Neural cell (in vitro differentiated cells): Measurements from ENCODE around the gene HLA-DQB1. TPM values are rescaled to one million over a fixed set of nuclear protein-coding genes. Genes with fewer than 3 reads are reported as not detected.

ENCODE experiments used
- H2AFZ ChIP-seq: fragments of 200-600, 300-800 bp; sonication (generic), shearing (Covaris generic); 2 replicates; pipeline ENCODE4 v1.6.0; 2014; ENCODE audit warnings: low read depth, mild to moderate bottlenecking, antibody characterized with exemption, low read length, moderate library complexity
- H3F3A ChIP-seq: fragments of 200-600 bp; shearing (Covaris generic); 2 replicates; pipeline ENCODE4 v1.6.1; 2016; ENCODE audit warnings: mild to moderate bottlenecking, moderate library complexity, mixed read lengths, antibody characterized with exemption, low read length; ENCODE audit not compliant: insufficient read depth, poor library complexity, severe bottlenecking
- H3K27ac ChIP-seq: fragments of 200-600, 300-800 bp; sonication (generic), shearing (Covaris generic); 2 replicates; pipeline ENCODE4 v1.5.1; 2014; ENCODE audit warnings: mild to moderate bottlenecking, low read length, moderate library complexity
- H3K27me3 ChIP-seq: fragments of 300-800, 200-600 bp; sonication (generic), shearing (Covaris generic); 2 replicates; pipeline ENCODE4 v1.6.0; 2014; ENCODE audit warnings: mild to moderate bottlenecking, low read depth, low read length, moderate library complexity; ENCODE audit not compliant: insufficient read depth
- H3K36me3 ChIP-seq: fragments of 300-800, 200-600 bp; sonication (generic), shearing (Covaris generic); 2 replicates; pipeline ENCODE4 v1.5.1; 2014; ENCODE audit warnings: mild to moderate bottlenecking, antibody characterized with exemption, low read length, moderate library complexity; ENCODE audit not compliant: insufficient read depth
- H3K4me2 ChIP-seq: fragments of 300-800, 200-600 bp; sonication (generic), shearing (Covaris generic); 2 replicates; pipeline ENCODE4 v1.6.0; 2014; ENCODE audit warnings: mild to moderate bottlenecking, low read length
- H3K4me3 ChIP-seq: fragments of 300-800, 200-600 bp; sonication (generic), shearing (Covaris generic); 2 replicates; pipeline ENCODE4 v1.5.1; 2014; ENCODE audit warnings: mild to moderate bottlenecking, low read length, moderate library complexity
- H3K79me2 ChIP-seq: fragments of 200-600 bp; shearing (Covaris generic); replicated peaks from 2 replicates; pipeline ENCODE4 v1.6.0; 2014; ENCODE audit warnings: mild to moderate bottlenecking, low read length, moderate library complexity; ENCODE audit not compliant: insufficient read depth
- H3K9ac ChIP-seq: fragments of 300-800, 200-600 bp; sonication (generic), shearing (Covaris generic); 2 replicates; pipeline ENCODE4 v1.6.1; 2016; ENCODE audit warnings: mild to moderate bottlenecking, low read length, mixed read lengths
- H3K9me2 ChIP-seq: fragments of 200-600 bp; shearing (Covaris generic); 2 replicates; pipeline ENCODE4 v1.6.1; 2016; ENCODE audit warnings: mild to moderate bottlenecking, low read length, mixed read lengths; ENCODE audit not compliant: insufficient read depth
- H3K9me3 ChIP-seq: fragments of 200-600, 300-800 bp; sonication (generic), shearing (Covaris generic); 2 replicates; pipeline ENCODE4 v1.6.1; 2016; ENCODE audit warnings: mild to moderate bottlenecking, mixed run types, low read length, moderate library complexity, mixed read lengths
- H4K20me1 ChIP-seq: fragments of 200-600 bp; shearing (Covaris generic); 2 replicates; pipeline ENCODE4 v1.6.1; 2016; ENCODE audit warnings: mild to moderate bottlenecking, mixed run types; ENCODE audit not compliant: insufficient read depth
- CTCF ChIP-seq: fragments of 450-650 bp; IDR thresholded peaks from 2 replicates; pipeline ENCODE4 v1.5.1; 2014; ENCODE audit warnings: antibody characterized with exemption, mild to moderate bottlenecking, moderate library complexity; ENCODE audit not compliant: poor library complexity, severe bottlenecking
- EP300 ChIP-seq: fragments of 450-650 bp; conservative IDR thresholded peaks from 2 replicates; pipeline ENCODE4 v1.6.1; 2014; ENCODE audit warnings: antibody characterized with exemption, mild to moderate bottlenecking, moderate library complexity; ENCODE audit not compliant: poor library complexity, severe bottlenecking
- EZH2 ChIP-seq: fragments of 200-600, 300-800 bp; shearing (Covaris generic), sonication (generic); IDR thresholded peaks from 2 replicates; pipeline ENCODE4 v1.6.1; 2014; ENCODE audit warnings: antibody characterized with exemption, low read length, borderline replicate concordance, mild to moderate bottlenecking; ENCODE audit not compliant: insufficient read depth, poor library complexity, severe bottlenecking
- MXI1 ChIP-seq: fragments of 450-650 bp; conservative IDR thresholded peaks from 2 replicates; pipeline ENCODE4 v1.6.1; 2014; ENCODE audit warnings: antibody characterized with exemption, mild to moderate bottlenecking; ENCODE audit not compliant: poor library complexity, severe bottlenecking
- POLR2AphosphoS5 ChIP-seq: IDR thresholded peaks from 2 replicates; pipeline ENCODE4 v1.6.1; 2012
- RAD21 ChIP-seq: fragments of 450-650 bp; conservative IDR thresholded peaks from 2 replicates; pipeline ENCODE4 v1.6.1; 2014; ENCODE audit warnings: antibody characterized with exemption, mild to moderate bottlenecking, moderate library complexity
- REST ChIP-seq: IDR thresholded peaks from 2 replicates; pipeline ENCODE4 v1.6.1; 2012; ENCODE audit warnings: borderline replicate concordance
- SMC3 ChIP-seq: fragments of 450-650 bp; conservative IDR thresholded peaks from 2 replicates; pipeline ENCODE4 v1.6.1; 2014; ENCODE audit warnings: antibody characterized with exemption, mild to moderate bottlenecking, moderate library complexity; ENCODE audit not compliant: poor library complexity
- TAF1 ChIP-seq: IDR thresholded peaks from 2 replicates; pipeline ENCODE4 v1.6.1; 2012; ENCODE audit warnings: low read depth
- polyA plus RNA-seq: library from polyadenylated mRNA; depleted of rRNA; stranded (reverse); fragments of >200 nt; gene quantifications from 2 replicates; pipeline ENCODE4 v1.2.3, GENCODE V29; 2014

The HLA-DQB1 gene
- polyA plus RNA-seq, 1 donor from 2014 or later = not detected

- TF ChIP-seq RAD21 (no peak), CTCF (no peak), MXI1 (no peak), POLR2AphosphoS5 (no peak), EP300 (no peak), TAF1 (no peak), REST (no peak), SMC3 (no peak), EZH2 (no peak)
- Histone ChIP-seq H3K9me2 (no peaks in the 10 kb centered on the region), H3K4me2 (no peak overlapping the region), H3F3A (no peaks in the 10 kb centered on the region), H4K20me1 (no peaks in the 10 kb centered on the region), H3K27ac (no peak overlapping the region), H3K36me3 (no peaks in the 10 kb centered on the region), H3K79me2 (no peaks in the 10 kb centered on the region), H3K9me3 (no peaks in the 10 kb centered on the region), H3K27me3 (no peaks in the 10 kb centered on the region), H2AFZ (no peak overlapping the region), H3K4me3 (no peak overlapping the region), H3K9ac (no peak overlapping the region)
Observed at GRCh38 chr6:32665661-32666060, 796 bp downstream of the HLA-DQB1 start.

GRCh38 chr6:32664827-32665362 is 1.6 kb downstream of the HLA-DQB1 start:
- Histone ChIP-seq H3K9me2 (no peaks in the 10 kb centered on the region), H3K27me3 (no peaks in the 10 kb centered on the region), H3K4me2 (no peak overlapping the region), H3K4me3 (no peak overlapping the region), H3K9me3 (no peaks in the 10 kb centered on the region), H4K20me1 (no peaks in the 10 kb centered on the region), H3K36me3 (no peaks in the 10 kb centered on the region), H2AFZ (no peak overlapping the region), H3K79me2 (no peaks in the 10 kb centered on the region), H3K27ac (no peak overlapping the region), H3K9ac (no peak overlapping the region), H3F3A (no peaks in the 10 kb centered on the region)
- TF ChIP-seq REST (no peak), MXI1 (no peak), CTCF (no peak), TAF1 (no peak), RAD21 (no peak), EP300 (no peak), SMC3 (no peak), POLR2AphosphoS5 (no peak), EZH2 (no peak)
